Measurements from ENCODE around the gene TRIM59.
"Not testable (repeated sequence)": the region's sequence is repeated elsewhere in the genome, so short reads cannot be mapped to it uniquely, and the experiment has no call there.

The TRIM59 gene

GRCh38 chr3:160455846-160456245, 6.3 kb upstream of the TRIM59 start:
- no peak for FAIRE-seq

- no peak for FAIRE-seq
Observed at GRCh38 chr3:160454995-160455394, 5.4 kb upstream of the TRIM59 start.

GRCh38 chr3:160452251-160452650, 2.7 kb upstream of the TRIM59 start:
- FAIRE-seq: not testable (repeated sequence)

- FAIRE-seq: no peak
Observed at GRCh38 chr3:160451602-160452001, 2.0 kb upstream of the TRIM59 start.

GRCh38 chr3:160450846-160451245, 1.3 kb upstream of the TRIM59 start:
- no peak for FAIRE-seq

- FAIRE-seq: no peak
Observed at GRCh38 chr3:160448845-160449635, 546 bp downstream of the TRIM59 start.

GRCh38 chr3:160447544-160447943, 2.0 kb downstream of the TRIM59 start:
- no peak for FAIRE-seq

- FAIRE-seq: no peak
Observed at GRCh38 chr3:160446522-160447056, 3.0 kb downstream of the TRIM59 start.

GRCh38 chr3:160445854-160446253, 3.7 kb downstream of the TRIM59 start:
- FAIRE-seq: no peak

GRCh38 chr3:160444411-160444810, 5.2 kb downstream of the TRIM59 start:
- no peak for FAIRE-seq

GRCh38 chr3:160440687-160441086, 8.9 kb downstream of the TRIM59 start:
- no peak for FAIRE-seq

- FAIRE-seq: no peak
Observed at GRCh38 chr3:160437083-160437455, 12.5 kb downstream of the TRIM59 start.

- no peak for FAIRE-seq
Observed at GRCh38 chr3:160435747-160436146, 13.8 kb downstream of the TRIM59 start.

- FAIRE-seq: no peak
Observed at GRCh38 chr3:160435095-160435494, 14.5 kb downstream of the TRIM59 start.

GRCh38 chr3:160434071-160434470, 15.5 kb downstream of the TRIM59 start:
- FAIRE-seq: no peak

- FAIRE-seq: no peak
Observed at GRCh38 chr3:160427832-160428424, 21.7 kb downstream of the TRIM59 start.

- FAIRE-seq: no peak
Observed at GRCh38 chr3:160417311-160417710, 32.3 kb downstream of the TRIM59 start.

- peak; percentile 84 for FAIRE-seq
Observed at GRCh38 chr3:160413613-160414248, 35.9 kb downstream of the TRIM59 start.

GRCh38 chr3:160412477-160412876, 37.1 kb downstream of the TRIM59 start:
- FAIRE-seq: no peak

GRCh38 chr3:160409812-160410610, 39.6 kb downstream of the TRIM59 start:
- no peak for FAIRE-seq

- FAIRE-seq: no peak
Observed at GRCh38 chr3:160403796-160404470, 45.7 kb downstream of the TRIM59 start.

GRCh38 chr3:160403028-160403545, 46.5 kb downstream of the TRIM59 start:
- FAIRE-seq: no peak
